SK-N-MC (cell line): ENCODE measurements around the gene AMMECR1.
"Not testable (repeated sequence)": the region's sequence is repeated elsewhere in the genome, so short reads cannot be mapped to it uniquely, and the experiment has no call there.

Experiments
- DNase-seq: peaks from one replicate; pipeline ENCODE4 v3.0.0-alpha.2; 2011; ENCODE audit warnings: low read depth, low spot score
- H3K27ac ChIP-seq: fragments of 200-600 bp; sonication (generic); 2 replicates; pipeline ENCODE4 v1.5.1; 2016; ENCODE audit warnings: mixed run types
- H3K36me3 ChIP-seq: fragments of 200-600 bp; sonication (generic); 2 replicates; pipeline ENCODE4 v1.6.1; 2017; ENCODE audit warnings: antibody characterized with exemption, low read length, mixed read lengths; ENCODE audit not compliant: insufficient read depth
- H3K4me3 ChIP-seq: fragments of 200-600 bp; sonication (generic); 2 replicates; pipeline ENCODE4 v1.5.1; 2016
- H3K9ac ChIP-seq: fragments of 200-600 bp; sonication (generic); 2 replicates; pipeline ENCODE4 v1.8.0; 2017; ENCODE audit warnings: mixed run types, mixed read lengths; ENCODE audit not compliant: insufficient read length
- H3K9me3 ChIP-seq: fragments of 200-600 bp; sonication (generic); 2 replicates; pipeline ENCODE4 v1.6.1; 2017; ENCODE audit warnings: low read depth, mild to moderate bottlenecking, antibody characterized with exemption, low read length, moderate library complexity, mixed read lengths
- EZH2 ChIP-seq: fragments of 200-600 bp; sonication (generic); IDR thresholded peaks from one replicate; pipeline ENCODE4 v1.6.1; 2017; ENCODE audit warnings: antibody characterized with exemption
- FOXP2 ChIP-seq: optimal IDR thresholded peaks from 2 replicates; pipeline ENCODE3; 2011; ENCODE audit warnings: mild to moderate bottlenecking, moderate library complexity; ENCODE audit not compliant: insufficient read depth; ENCODE audit errors: extremely low read length, control extremely low read depth
- POLR2AphosphoS5 ChIP-seq: IDR thresholded peaks from 2 replicates; pipeline ENCODE4 v1.6.1; 2012; ENCODE audit warnings: mild to moderate bottlenecking, low read depth, low read length, borderline replicate concordance

AMMECR1 gene

GRCh38 chrX:110317820-110318663, at the start of gene AMMECR1:
Gene AMMECR1, minus strand, starts transcription at chrX:110318085. Its CDS starts 14 bp downstream, at chrX:110318071.
- TF ChIP-seq POLR2AphosphoS5 (peak; percentile 84), FOXP2 (no peak)
- no peaks in the 10 kb centered on the region for H3K9me3 ChIP-seq
- H3K36me3 ChIP-seq, result no peaks in the 10 kb centered on the region
- H3K4me3 ChIP-seq, result peak within 1 kb of the TSS; percentile 84
- H3K9ac ChIP-seq, result peak within 1 kb of the TSS; percentile 81
- no peak for DNase-seq
- H3K27ac ChIP-seq, result no peak within 1 kb of the TSS

- no peak overlapping the region for H3K9ac ChIP-seq
- no peak for DNase-seq
- no peak overlapping the region for H3K27ac ChIP-seq
- TF ChIP-seq FOXP2 (no peak), EZH2 (no peak), POLR2AphosphoS5 (no peak)
- H3K4me3 ChIP-seq, result no peak overlapping the region
- H3K36me3 ChIP-seq, result no peaks in the 10 kb centered on the region
- H3K9me3 ChIP-seq, result no peaks in the 10 kb centered on the region
Measured at GRCh38 chrX:110363244-110363643, 45.4 kb upstream of the AMMECR1 start.

- no peaks in the 10 kb centered on the region for H3K9me3 ChIP-seq
- TF ChIP-seq FOXP2 (no peak), EZH2 (no peak), POLR2AphosphoS5 (no peak)
- no peak overlapping the region for H3K9ac ChIP-seq
- no peak for DNase-seq
- H3K27ac ChIP-seq, result no peak overlapping the region
- no peaks in the 10 kb centered on the region for H3K36me3 ChIP-seq
- no peak overlapping the region for H3K4me3 ChIP-seq
Measured at GRCh38 chrX:110359273-110359672, 41.4 kb upstream of the AMMECR1 start.

GRCh38 chrX:110358548-110358947, 40.7 kb upstream of the AMMECR1 start, which contains the start of gene RTL9:
Gene RTL9, plus strand, starts transcription at chrX:110358848. Its CDS starts 91,770 bp downstream, at chrX:110450618.
- DNase-seq, result no peak
- Histone ChIP-seq H3K36me3 (no peaks in the 10 kb centered on the region), H3K9me3 (no peaks in the 10 kb centered on the region), H3K9ac (no peak within 1 kb of the TSS), H3K4me3 (no peak within 1 kb of the TSS), H3K27ac (no peak within 1 kb of the TSS)
- TF ChIP-seq POLR2AphosphoS5 (no peak), EZH2 (no peak), FOXP2 (no peak)

GRCh38 chrX:110346681-110347080, 28.8 kb upstream of the AMMECR1 start:
- Histone ChIP-seq H3K36me3 (no peaks in the 10 kb centered on the region), H3K9me3 (no peaks in the 10 kb centered on the region), H3K9ac (no peak overlapping the region), H3K4me3 (no peak overlapping the region), H3K27ac (no peak overlapping the region)
- DNase-seq, result no peak
- TF ChIP-seq EZH2 (no peak), POLR2AphosphoS5 (no peak), FOXP2 (no peak)

GRCh38 chrX:110341189-110342035, 23.5 kb upstream of the AMMECR1 start:
- Histone ChIP-seq H3K4me3 (peak overlapping the region; percentile 20), H3K27ac (peak overlapping the region; percentile 65), H3K9ac (peak overlapping the region; percentile 21), H3K36me3 (no peaks in the 10 kb centered on the region), H3K9me3 (no peaks in the 10 kb centered on the region)
- no peak for TF ChIP-seq EZH2
- no peak for TF ChIP-seq POLR2AphosphoS5
- no peak for TF ChIP-seq FOXP2
- peak; percentile 20 for DNase-seq

GRCh38 chrX:110338935-110339334, 21.1 kb upstream of the AMMECR1 start:
- H3K9ac ChIP-seq, result no peak overlapping the region
- H3K4me3 ChIP-seq, result no peak overlapping the region
- no peak for DNase-seq
- no peaks in the 10 kb centered on the region for H3K9me3 ChIP-seq
- H3K36me3 ChIP-seq, result no peaks in the 10 kb centered on the region
- H3K27ac ChIP-seq, result no peak overlapping the region
- TF ChIP-seq FOXP2 (no peak), EZH2 (no peak)

- H3K36me3 ChIP-seq, H3K4me3 ChIP-seq, DNase-seq, H3K9ac ChIP-seq, H3K27ac ChIP-seq, H3K9me3 ChIP-seq: not testable (repeated sequence)
Measured at GRCh38 chrX:110333458-110333857, 15.6 kb upstream of the AMMECR1 start.
